ENCODE results near the gene PLA2G10. TPM values are rescaled to one million over a fixed set of nuclear protein-coding genes. Genes with fewer than 3 reads are reported as not detected.

The PLA2G10 gene
- total RNA-seq, 1 experiment from 2014 or later: 0.42 TPM

DNA sequence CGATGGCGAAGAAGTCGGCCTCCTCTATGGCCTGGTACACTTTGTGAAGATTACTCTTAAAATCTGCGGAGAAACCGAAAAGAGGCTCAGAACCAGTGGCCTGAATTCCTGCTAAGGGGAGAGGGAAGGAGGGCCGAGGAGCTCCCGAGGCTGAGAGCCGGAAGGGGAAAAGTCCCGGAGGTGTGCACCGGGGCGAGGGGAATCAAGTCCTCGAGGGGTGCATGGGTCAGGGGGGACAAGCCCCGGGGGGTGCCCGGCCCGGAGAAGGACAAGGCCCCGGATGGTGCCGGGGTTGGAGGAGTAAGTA lies 64.5 kb downstream of the PLA2G10 start (continued):
- TF ChIP-seq JUN (CRISPR knock-in tag; IDR thresholded peaks at IDR 0.05) (peak; percentile 11; the same call in 1 of the 2 replicates), NR1H2 (CRISPR knock-in tag; IDR thresholded peaks at IDR 0.05) (no peak), RORB (CRISPR knock-in tag; IDR thresholded peaks at IDR 0.05) (no peak)
- TF ChIP-seq, protein P1, sequence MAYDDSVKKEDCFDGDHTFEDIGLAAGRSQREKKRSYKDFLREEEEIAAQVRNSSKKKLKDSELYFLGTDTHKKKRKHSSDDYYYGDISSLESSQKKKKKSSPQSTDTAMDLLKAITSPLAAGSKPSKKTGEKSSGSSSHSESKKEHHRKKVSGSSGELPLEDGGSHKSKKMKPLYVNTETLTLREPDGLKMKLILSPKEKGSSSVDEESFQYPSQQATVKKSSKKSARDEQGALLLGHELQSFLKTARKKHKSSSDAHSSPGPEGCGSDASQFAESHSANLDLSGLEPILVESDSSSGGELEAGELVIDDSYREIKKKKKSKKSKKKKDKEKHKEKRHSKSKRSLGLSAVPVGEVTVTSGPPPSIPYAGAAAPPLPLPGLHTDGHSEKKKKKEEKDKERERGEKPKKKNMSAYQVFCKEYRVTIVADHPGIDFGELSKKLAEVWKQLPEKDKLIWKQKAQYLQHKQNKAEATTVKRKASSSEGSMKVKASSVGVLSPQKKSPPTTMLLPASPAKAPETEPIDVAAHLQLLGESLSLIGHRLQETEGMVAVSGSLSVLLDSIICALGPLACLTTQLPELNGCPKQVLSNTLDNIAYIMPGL (CRISPR knock-in tag; IDR thresholded peaks at IDR 0.05): no peak

DNA sequence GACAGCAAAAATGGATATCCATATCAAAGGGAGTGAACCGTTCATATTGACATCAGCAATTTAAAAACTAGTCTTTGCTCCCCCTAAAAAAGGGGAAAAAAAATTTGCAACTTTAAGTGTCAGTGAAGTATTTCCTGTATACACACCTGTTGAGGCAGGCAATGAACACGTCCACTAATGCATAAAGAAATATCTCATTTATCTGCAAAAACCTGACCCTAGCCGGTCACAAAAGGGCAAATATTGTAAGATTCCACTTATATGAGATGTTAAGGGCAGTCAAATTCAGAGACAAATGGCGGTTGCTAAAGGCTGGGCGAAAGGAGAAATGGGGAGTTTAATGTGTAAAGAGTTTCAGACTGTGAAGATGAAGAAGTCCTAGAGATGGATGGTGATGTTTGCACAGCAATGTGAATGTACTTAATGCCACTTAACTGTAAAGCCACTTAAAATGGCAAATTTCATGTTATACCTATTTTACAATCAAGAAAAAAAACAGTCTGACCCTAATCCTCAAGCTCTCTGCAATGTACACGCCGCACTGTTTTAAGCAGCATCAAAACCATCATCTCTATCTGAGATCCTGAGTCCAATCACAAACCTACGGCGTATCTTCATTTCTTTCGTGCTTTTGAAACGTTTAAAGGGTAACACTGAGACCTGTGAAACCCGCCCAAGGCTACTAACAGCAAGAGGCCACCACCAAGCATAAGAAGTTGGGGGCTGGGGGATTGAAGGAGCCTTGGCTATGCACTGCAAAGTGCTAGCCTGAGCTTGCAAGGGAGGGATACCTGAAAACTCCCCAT lies 65.1 kb downstream of the PLA2G10 start:
- H3K9me3 Mint-ChIP-seq: no peaks in the 10 kb centered on the region
- ChIA-PET POLR2A (interaction anchor here (1.5 kb wide), 2 partner anchors 12 to 14 kb away, joined by 4 to 11 read pairs; no protein-coding TSS in a partner anchor), CTCF (interaction anchor here (0.7 to 1.1 kb wide), 3 partner anchors 13 to 709 kb away, joined by 3 read pairs; partner anchors contain the start of gene ERCC4)
- no peaks in the 10 kb centered on the region for H3K27me3 Mint-ChIP-seq (ENCODE audit: low read depth)
- H3K4me1 Mint-ChIP-seq: peaks cover 14% of the 10 kb centered on the region
- peak overlapping the region; percentile 97 for H3K27ac Mint-ChIP-seq
- H3K4me3 Mint-ChIP-seq: peak overlapping the region; percentile 95
- no peak for TF ChIP-seq TEAD1 (CRISPR knock-in tag; IDR thresholded peaks at IDR 0.05)
- DNase-seq (ENCODE audit: low spot score) (no peak), ATAC-seq (no peak)
- H3K36me3 Mint-ChIP-seq: peaks cover 37% of the 10 kb centered on the region

DNA sequence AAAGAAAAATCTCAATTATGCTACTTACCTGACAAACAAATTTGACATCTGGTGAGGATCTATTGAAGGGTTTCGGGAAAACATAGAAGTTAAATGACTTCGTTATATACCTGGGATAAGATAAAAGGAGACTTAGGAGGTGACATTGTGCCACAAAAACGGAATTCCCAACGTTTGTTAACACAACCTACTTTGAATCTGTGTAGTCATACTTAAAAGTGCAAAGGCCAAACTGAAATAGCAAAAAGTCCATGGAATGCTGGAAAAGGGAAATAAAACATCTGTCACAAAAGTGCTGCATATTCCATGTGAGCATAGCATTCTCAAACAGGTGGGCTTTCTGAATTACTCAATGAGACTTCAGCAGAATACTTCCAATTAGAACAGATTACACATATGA lies 67.0 kb downstream of the PLA2G10 start:
- CTCF ChIA-PET: no interaction called here
- TF ChIP-seq ESRRA (CRISPR knock-in tag; IDR thresholded peaks at IDR 0.05; ENCODE audit: borderline replicate concordance) (no peak), MYBL2 (CRISPR knock-in tag; IDR thresholded peaks at IDR 0.05) (no peak), GABPB1 (CRISPR knock-in tag; IDR thresholded peaks at IDR 0.05) (no peak), NR1H2 (CRISPR knock-in tag; IDR thresholded peaks at IDR 0.05) (no peak), ZNF416 (CRISPR knock-in tag; IDR thresholded peaks at IDR 0.05) (no peak), ZNF396 (CRISPR knock-in tag; IDR thresholded peaks at IDR 0.05; ENCODE audit: borderline replicate concordance) (no peak), TP53 (CRISPR knock-in tag; IDR thresholded peaks at IDR 0.05) (no peak)
- TF ChIP-seq, protein P2, sequence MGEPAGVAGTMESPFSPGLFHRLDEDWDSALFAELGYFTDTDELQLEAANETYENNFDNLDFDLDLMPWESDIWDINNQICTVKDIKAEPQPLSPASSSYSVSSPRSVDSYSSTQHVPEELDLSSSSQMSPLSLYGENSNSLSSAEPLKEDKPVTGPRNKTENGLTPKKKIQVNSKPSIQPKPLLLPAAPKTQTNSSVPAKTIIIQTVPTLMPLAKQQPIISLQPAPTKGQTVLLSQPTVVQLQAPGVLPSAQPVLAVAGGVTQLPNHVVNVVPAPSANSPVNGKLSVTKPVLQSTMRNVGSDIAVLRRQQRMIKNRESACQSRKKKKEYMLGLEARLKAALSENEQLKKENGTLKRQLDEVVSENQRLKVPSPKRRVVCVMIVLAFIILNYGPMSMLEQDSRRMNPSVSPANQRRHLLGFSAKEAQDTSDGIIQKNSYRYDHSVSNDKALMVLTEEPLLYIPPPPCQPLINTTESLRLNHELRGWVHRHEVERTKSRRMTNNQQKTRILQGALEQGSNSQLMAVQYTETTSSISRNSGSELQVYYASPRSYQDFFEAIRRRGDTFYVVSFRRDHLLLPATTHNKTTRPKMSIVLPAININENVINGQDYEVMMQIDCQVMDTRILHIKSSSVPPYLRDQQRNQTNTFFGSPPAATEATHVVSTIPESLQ (CRISPR knock-in tag; IDR thresholded peaks at IDR 0.05): no peak
- TF ChIP-seq, protein P3, sequence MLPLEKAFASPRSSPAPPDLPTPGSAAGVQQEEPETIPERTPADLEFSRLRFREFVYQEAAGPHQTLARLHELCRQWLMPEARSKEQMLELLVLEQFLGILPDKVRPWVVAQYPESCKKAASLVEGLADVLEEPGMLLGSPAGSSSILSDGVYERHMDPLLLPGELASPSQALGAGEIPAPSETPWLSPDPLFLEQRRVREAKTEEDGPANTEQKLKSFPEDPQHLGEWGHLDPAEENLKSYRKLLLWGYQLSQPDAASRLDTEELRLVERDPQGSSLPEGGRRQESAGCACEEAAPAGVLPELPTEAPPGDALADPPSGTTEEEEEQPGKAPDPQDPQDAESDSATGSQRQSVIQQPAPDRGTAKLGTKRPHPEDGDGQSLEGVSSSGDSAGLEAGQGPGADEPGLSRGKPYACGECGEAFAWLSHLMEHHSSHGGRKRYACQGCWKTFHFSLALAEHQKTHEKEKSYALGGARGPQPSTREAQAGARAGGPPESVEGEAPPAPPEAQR (CRISPR knock-in tag; IDR thresholded peaks at IDR 0.05): no peak
- TF ChIP-seq, protein P1 (CRISPR knock-in tag; IDR thresholded peaks at IDR 0.05): no peak
- TF ChIP-seq, protein P4, sequence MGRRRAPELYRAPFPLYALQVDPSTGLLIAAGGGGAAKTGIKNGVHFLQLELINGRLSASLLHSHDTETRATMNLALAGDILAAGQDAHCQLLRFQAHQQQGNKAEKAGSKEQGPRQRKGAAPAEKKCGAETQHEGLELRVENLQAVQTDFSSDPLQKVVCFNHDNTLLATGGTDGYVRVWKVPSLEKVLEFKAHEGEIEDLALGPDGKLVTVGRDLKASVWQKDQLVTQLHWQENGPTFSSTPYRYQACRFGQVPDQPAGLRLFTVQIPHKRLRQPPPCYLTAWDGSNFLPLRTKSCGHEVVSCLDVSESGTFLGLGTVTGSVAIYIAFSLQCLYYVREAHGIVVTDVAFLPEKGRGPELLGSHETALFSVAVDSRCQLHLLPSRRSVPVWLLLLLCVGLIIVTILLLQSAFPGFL (CRISPR knock-in tag; IDR thresholded peaks at IDR 0.05; ENCODE audit: borderline replicate concordance): no peak
- TF ChIP-seq, protein P5, sequence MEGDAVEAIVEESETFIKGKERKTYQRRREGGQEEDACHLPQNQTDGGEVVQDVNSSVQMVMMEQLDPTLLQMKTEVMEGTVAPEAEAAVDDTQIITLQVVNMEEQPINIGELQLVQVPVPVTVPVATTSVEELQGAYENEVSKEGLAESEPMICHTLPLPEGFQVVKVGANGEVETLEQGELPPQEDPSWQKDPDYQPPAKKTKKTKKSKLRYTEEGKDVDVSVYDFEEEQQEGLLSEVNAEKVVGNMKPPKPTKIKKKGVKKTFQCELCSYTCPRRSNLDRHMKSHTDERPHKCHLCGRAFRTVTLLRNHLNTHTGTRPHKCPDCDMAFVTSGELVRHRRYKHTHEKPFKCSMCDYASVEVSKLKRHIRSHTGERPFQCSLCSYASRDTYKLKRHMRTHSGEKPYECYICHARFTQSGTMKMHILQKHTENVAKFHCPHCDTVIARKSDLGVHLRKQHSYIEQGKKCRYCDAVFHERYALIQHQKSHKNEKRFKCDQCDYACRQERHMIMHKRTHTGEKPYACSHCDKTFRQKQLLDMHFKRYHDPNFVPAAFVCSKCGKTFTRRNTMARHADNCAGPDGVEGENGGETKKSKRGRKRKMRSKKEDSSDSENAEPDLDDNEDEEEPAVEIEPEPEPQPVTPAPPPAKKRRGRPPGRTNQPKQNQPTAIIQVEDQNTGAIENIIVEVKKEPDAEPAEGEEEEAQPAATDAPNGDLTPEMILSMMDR (IDR thresholded peaks at IDR 0.05): no peak
- TF ChIP-seq, protein P6, sequence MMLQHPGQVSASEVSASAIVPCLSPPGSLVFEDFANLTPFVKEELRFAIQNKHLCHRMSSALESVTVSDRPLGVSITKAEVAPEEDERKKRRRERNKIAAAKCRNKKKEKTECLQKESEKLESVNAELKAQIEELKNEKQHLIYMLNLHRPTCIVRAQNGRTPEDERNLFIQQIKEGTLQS (CRISPR knock-in tag; conservative IDR thresholded peaks at IDR 0.05): no peak
- ATAC-seq: no peak
- no peak for DNase-seq (ENCODE audit: low spot score)
- H3K4me1 Mint-ChIP-seq: peaks cover 13% of the 10 kb centered on the region
- no peaks in the 10 kb centered on the region for H3K27me3 Mint-ChIP-seq (ENCODE audit: low read depth)
- POLR2A ChIA-PET: no interaction called here
- no peak overlapping the region for H3K27ac Mint-ChIP-seq
- no peaks in the 10 kb centered on the region for H3K9me3 Mint-ChIP-seq
- H3K4me3 Mint-ChIP-seq: no peak overlapping the region
- peaks cover 51% of the 10 kb centered on the region for H3K36me3 Mint-ChIP-seq
